ENCODE data around the gene SMS. TPM values are rescaled to one million over a fixed set of nuclear protein-coding genes. Genes with fewer than 3 reads are reported as not detected.

The SMS gene
- polyA plus RNA-seq, 1 donor (not counting 4 experiments of a cell fraction or from before 2014, with no cell fraction given): 142 TPM

DNA sequence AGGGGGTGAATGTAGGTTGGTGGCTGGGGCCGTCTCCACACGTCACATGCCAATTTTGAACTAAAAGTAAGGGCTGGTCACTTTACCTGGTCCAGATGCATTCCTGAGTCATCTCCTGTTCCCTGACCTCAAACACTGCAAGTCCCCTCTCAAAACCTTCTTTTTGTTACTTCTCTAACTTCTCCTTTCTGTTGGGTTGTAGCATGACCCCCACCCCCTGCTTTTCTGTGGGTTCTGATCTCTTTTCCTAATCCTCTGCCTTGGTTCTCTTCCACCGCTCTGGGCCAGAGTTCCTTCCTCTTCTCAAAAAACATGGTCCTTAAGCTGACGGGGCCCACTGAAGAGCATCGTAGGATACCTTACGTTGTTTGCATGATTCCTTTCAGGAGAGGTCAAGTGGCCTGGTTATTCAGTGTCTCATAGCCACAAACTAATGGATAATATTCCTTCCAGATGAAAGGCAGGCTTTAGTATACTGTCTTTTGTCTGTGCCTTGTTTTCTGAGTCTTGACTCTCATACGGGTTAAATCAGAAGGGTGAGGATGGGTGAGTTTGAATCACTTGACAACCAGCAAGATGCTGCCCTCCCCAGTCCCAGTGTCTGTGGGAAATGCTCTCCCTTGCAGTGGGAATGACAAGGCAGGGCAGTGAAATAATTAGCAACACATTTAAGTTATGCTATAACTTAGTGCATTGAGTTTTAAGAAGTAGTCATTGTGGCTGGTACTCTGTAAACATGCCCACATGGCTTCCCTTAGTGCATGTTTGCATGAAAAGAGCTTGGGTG, 15.1 kb downstream of the SMS start:
- peaks cover 0 to 2% of the 10 kb centered on the region in 2 experiments for H3K36me3 ChIP-seq (ENCODE audit: control insufficient read depth in 2 of 2, extremely low read depth in 1 of 2, insufficient read depth in 2 of 2, low read length in 2 of 2)
- H4K20me1 ChIP-seq (ENCODE audit: control insufficient read depth, extremely low read depth, insufficient read depth, low read length): peaks cover 12% of the 10 kb centered on the region
- H3K27me3 ChIP-seq (ENCODE audit: control insufficient read depth, extremely low read depth, insufficient read depth, low read length): no peaks in the 10 kb centered on the region
- peaks cover 94% of the 10 kb centered on the region for H3K79me2 ChIP-seq (ENCODE audit: control insufficient read depth, insufficient read depth, low read length)
- H3K4me1 ChIP-seq (ENCODE audit: control insufficient read depth, extremely low read depth, insufficient read depth, low read length): no peaks in the 10 kb centered on the region
- dilution Hi-C loops (cut with MboI; ENCODE audit: extremely low pct_ligation_motif_present, low sequenced_read_pairs): no loop called here
- DNase-seq (ENCODE audit: low read depth, low spot score) (no peak), FAIRE-seq (no peak)
- H3K9me3 ChIP-seq (ENCODE audit: control insufficient read depth, low read depth, low read length): no peaks in the 10 kb centered on the region
- TF ChIP-seq EZH2 (IDR thresholded peaks at IDR 0.05; ENCODE audit: low read length) (no peak), CTCF (optimal IDR thresholded peaks at IDR 0.05 in 1 of 3, IDR thresholded peaks at IDR 0.05 in 1 of 3, conservative IDR thresholded peaks at IDR 0.05 in 1 of 3; ENCODE audit: extremely low read depth in 1 of 3, insufficient read depth in 2 of 3, low read length in 3 of 3) (no peak)
- H3K9me1 ChIP-seq (ENCODE audit: control insufficient read depth, extremely low read depth, insufficient read depth, low read length): no peaks in the 10 kb centered on the region
- H3K4me2 ChIP-seq (ENCODE audit: control insufficient read depth, extremely low read depth, insufficient read depth, low read depth, low read length): no peak overlapping the region
- H2AFZ ChIP-seq (ENCODE audit: control insufficient read depth, low read length): no peak overlapping the region
- no peak overlapping the region for H3K9ac ChIP-seq (ENCODE audit: control insufficient read depth, extremely low read depth, insufficient read depth, low read length)
- no peak overlapping the region for H3K4me3 ChIP-seq (ENCODE audit: control insufficient read depth in 2 of 3, extremely low read depth in 1 of 3, insufficient read depth in 2 of 3, low read depth in 1 of 3, low read length in 3 of 3)
- no peak overlapping the region for H3K27ac ChIP-seq (ENCODE audit: control insufficient read depth, insufficient read depth, low read length)

DNA sequence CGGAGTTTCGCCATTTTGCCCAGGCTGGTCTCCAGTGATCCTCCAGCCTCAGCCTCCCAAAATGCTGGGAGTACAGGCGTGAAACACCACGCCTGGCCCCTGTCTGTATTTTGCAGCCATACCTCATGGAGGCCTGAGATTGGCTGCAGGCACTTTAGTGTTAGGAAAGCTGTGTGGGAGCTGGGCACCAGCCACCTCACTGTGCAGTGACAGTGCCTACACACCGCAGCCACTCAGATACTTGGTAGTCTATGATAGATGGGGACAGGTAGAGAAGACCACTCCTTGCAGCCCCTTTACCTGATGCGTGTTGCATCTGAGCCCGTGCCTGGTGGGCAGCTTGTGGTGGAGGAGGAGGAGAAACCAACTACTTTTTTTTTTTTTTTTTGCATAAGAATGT, 16.3 kb downstream of the SMS start:
- H2AFZ ChIP-seq (ENCODE audit: control insufficient read depth, low read length): no peak overlapping the region
- H3K4me3 ChIP-seq (ENCODE audit: control insufficient read depth in 2 of 3, extremely low read depth in 1 of 3, insufficient read depth in 2 of 3, low read depth in 1 of 3, low read length in 3 of 3): no peak overlapping the region
- FAIRE-seq: no peak
- DNase-seq (ENCODE audit: low read depth, low spot score): no peak
- H3K9me3 ChIP-seq (ENCODE audit: control insufficient read depth, low read depth, low read length): no peaks in the 10 kb centered on the region
- peaks cover 96% of the 10 kb centered on the region for H3K79me2 ChIP-seq (ENCODE audit: control insufficient read depth, insufficient read depth, low read length)
- peaks cover 0 to 2% of the 10 kb centered on the region in 2 experiments for H3K36me3 ChIP-seq (ENCODE audit: control insufficient read depth in 2 of 2, extremely low read depth in 1 of 2, insufficient read depth in 2 of 2, low read length in 2 of 2)
- H3K4me2 ChIP-seq (ENCODE audit: control insufficient read depth, extremely low read depth, insufficient read depth, low read depth, low read length): no peak overlapping the region
- TF ChIP-seq EZH2 (IDR thresholded peaks at IDR 0.05; ENCODE audit: low read length): no peak
- TF ChIP-seq CTCF (optimal IDR thresholded peaks at IDR 0.05 in 1 of 3, IDR thresholded peaks at IDR 0.05 in 1 of 3, conservative IDR thresholded peaks at IDR 0.05 in 1 of 3; ENCODE audit: extremely low read depth in 1 of 3, insufficient read depth in 2 of 3, low read length in 3 of 3): no peak
- dilution Hi-C loops (cut with MboI; ENCODE audit: extremely low pct_ligation_motif_present, low sequenced_read_pairs): no loop called here
- H3K27ac ChIP-seq (ENCODE audit: control insufficient read depth, insufficient read depth, low read length): no peak overlapping the region
- H4K20me1 ChIP-seq (ENCODE audit: control insufficient read depth, extremely low read depth, insufficient read depth, low read length): peaks cover 15% of the 10 kb centered on the region
- no peak overlapping the region for H3K9ac ChIP-seq (ENCODE audit: control insufficient read depth, extremely low read depth, insufficient read depth, low read length)
- no peaks in the 10 kb centered on the region for H3K4me1 ChIP-seq (ENCODE audit: control insufficient read depth, extremely low read depth, insufficient read depth, low read length)
- no peaks in the 10 kb centered on the region for H3K27me3 ChIP-seq (ENCODE audit: control insufficient read depth, extremely low read depth, insufficient read depth, low read length)
- H3K9me1 ChIP-seq (ENCODE audit: control insufficient read depth, extremely low read depth, insufficient read depth, low read length): no peaks in the 10 kb centered on the region
